Astrocyte (in vitro differentiated cells and primary cell): ENCODE measurements around the gene FADS2. TPM values are rescaled to one million over a fixed set of nuclear protein-coding genes. Genes with fewer than 3 reads are reported as not detected.

Source experiments
- DNase-seq: peaks from one replicate; pipeline ENCODE4 v3.0.0-alpha.2; 2010; ENCODE audit warnings: low read depth
- FAIRE-seq: peaks from 2 replicates; lab custom pipeline; 2011; peaks lifted over from hg19 to GRCh38; lab: Jason Lieb, UNC
- H2AFZ ChIP-seq: 2 replicates; pipeline ENCODE4 v1.6.0; 2012; ENCODE audit warnings: low read depth, low read length, inconsistent platforms
- H3K27ac ChIP-seq: 2 replicates; pipeline ENCODE4 v1.5.1; 2011; ENCODE audit warnings: low read depth, low read length, inconsistent platforms
- H3K27me3 ChIP-seq: 2 replicates; pipeline ENCODE4 v1.6.0; 2011; ENCODE audit warnings: low read length, inconsistent platforms; ENCODE audit not compliant: insufficient read depth
- H3K36me3 ChIP-seq: 2 replicates; pipeline ENCODE4 v1.5.1; 2011; ENCODE audit warnings: low read length, inconsistent platforms; ENCODE audit not compliant: insufficient read depth
- H3K4me1 ChIP-seq: 2 replicates; pipeline ENCODE4 v1.5.1; 2011; ENCODE audit warnings: low read length, inconsistent platforms; ENCODE audit not compliant: insufficient read depth
- H3K4me2 ChIP-seq: 2 replicates; pipeline ENCODE4 v1.6.0; 2012; ENCODE audit warnings: low read length, inconsistent platforms
- H3K4me3 ChIP-seq: 2 replicates; pipeline ENCODE4 v1.5.1; 2011; ENCODE audit warnings: low read depth, mild to moderate bottlenecking, low read length, inconsistent platforms; ENCODE audit not compliant: insufficient read depth
- H3K79me2 ChIP-seq: 2 replicates; pipeline ENCODE4 v1.6.0; 2012; ENCODE audit warnings: mild to moderate bottlenecking, low read length, inconsistent platforms; ENCODE audit not compliant: insufficient read depth
- H3K9ac ChIP-seq: 2 replicates; pipeline ENCODE4 v1.6.0; 2012; ENCODE audit warnings: mild to moderate bottlenecking, low read length, inconsistent platforms
- H3K9me3 ChIP-seq: 2 replicates; pipeline ENCODE4 v1.5.1; 2012; ENCODE audit warnings: low read depth, mild to moderate bottlenecking, low read length, inconsistent platforms; ENCODE audit not compliant: insufficient read depth
- H4K20me1 ChIP-seq: 2 replicates; pipeline ENCODE4 v1.6.0; 2012; ENCODE audit warnings: low read length, inconsistent platforms; ENCODE audit not compliant: insufficient read depth
- H3K27ac Mint-ChIP-seq: one replicate; pipeline ENCODE4 v1.8.0; 2021; ENCODE audit warnings: mild to moderate bottlenecking, mixed read lengths; ENCODE audit not compliant: unreplicated experiment
- H3K27me3 Mint-ChIP-seq: one replicate; pipeline ENCODE4 v1.8.0; 2021; ENCODE audit warnings: low read depth, mixed read lengths; ENCODE audit not compliant: unreplicated experiment
- H3K36me3 Mint-ChIP-seq: one replicate; pipeline ENCODE4 v1.8.0; 2021; ENCODE audit warnings: low read depth, mixed read lengths; ENCODE audit not compliant: unreplicated experiment
- H3K4me1 Mint-ChIP-seq: one replicate; pipeline ENCODE4 v1.8.0; 2021; ENCODE audit warnings: low read depth, mixed read lengths; ENCODE audit not compliant: unreplicated experiment
- H3K4me3 Mint-ChIP-seq: one replicate; pipeline ENCODE4 v1.8.0; 2021; ENCODE audit warnings: mild to moderate bottlenecking, moderate library complexity, mixed read lengths; ENCODE audit not compliant: unreplicated experiment
- H3K9me3 Mint-ChIP-seq: one replicate; pipeline ENCODE4 v1.8.0; 2021; ENCODE audit warnings: mild to moderate bottlenecking, mixed read lengths; ENCODE audit not compliant: unreplicated experiment
- CTCF ChIP-seq: IDR thresholded peaks from 2 replicates; pipeline ENCODE4 v1.5.1; 2011; ENCODE audit warnings: low read depth, mild to moderate bottlenecking, inconsistent platforms, low read length, moderate library complexity; ENCODE audit not compliant: insufficient read depth
- EZH2 ChIP-seq: IDR thresholded peaks from 2 replicates; pipeline ENCODE4 v1.6.1; 2012; ENCODE audit warnings: mild to moderate bottlenecking, low read length, inconsistent platforms; ENCODE audit not compliant: insufficient read depth
- total RNA-seq: library from RNA; stranded (reverse); gene quantifications from 2 replicates; pipeline ENCODE4 v1.2.1, GENCODE V29; 2021

The FADS2 gene
- total RNA-seq, 1 donor from 2014 or later = 287 TPM

GRCh38 chr11:61814247-61814957 lies 13.7 kb upstream of the FADS2 start:
- H3K27ac Mint-ChIP-seq = peak overlapping the region; percentile 95
- no peak for TF ChIP-seq CTCF
- TF ChIP-seq EZH2 = no peak
- peaks cover 11% of the 10 kb centered on the region for H3K79me2 ChIP-seq
- H3K4me3 Mint-ChIP-seq = peak overlapping the region; percentile 95
- H3K4me1 ChIP-seq = peaks cover 12% of the 10 kb centered on the region
- H3K36me3 Mint-ChIP-seq = peaks cover 12% of the 10 kb centered on the region
- peaks cover 13% of the 10 kb centered on the region for H3K36me3 ChIP-seq
- DNase-seq (peak; percentile 28), FAIRE-seq (no peak)
- peak overlapping the region; percentile 90 for H3K9ac ChIP-seq
- peak overlapping the region; percentile 74 for H3K27ac ChIP-seq
- no peaks in the 10 kb centered on the region for H3K9me3 ChIP-seq
- H3K4me2 ChIP-seq = peak overlapping the region; percentile 90
- H3K27me3 ChIP-seq = no peaks in the 10 kb centered on the region
- peaks cover 4% of the 10 kb centered on the region for H3K4me1 Mint-ChIP-seq
- no peaks in the 10 kb centered on the region for H3K27me3 Mint-ChIP-seq
- no peaks in the 10 kb centered on the region for H4K20me1 ChIP-seq
- peak overlapping the region; percentile 74 for H2AFZ ChIP-seq
- peak overlapping the region; percentile 69 for H3K4me3 ChIP-seq
- no peaks in the 10 kb centered on the region for H3K9me3 Mint-ChIP-seq

- Histone ChIP-seq H3K27ac (peak overlapping the region; percentile 85), H3K4me2 (peak overlapping the region; percentile 90), H3K27me3 (no peaks in the 10 kb centered on the region), H3K79me2 (peaks cover 11% of the 10 kb centered on the region), H3K9me3 (no peaks in the 10 kb centered on the region), H3K36me3 (peaks cover 7% of the 10 kb centered on the region), H4K20me1 (no peaks in the 10 kb centered on the region), H3K4me3 (peak overlapping the region; percentile 69), H3K9ac (peak overlapping the region; percentile 90), H3K4me1 (peaks cover 12% of the 10 kb centered on the region), H2AFZ (peak overlapping the region; percentile 82)
- peak overlapping the region; percentile 95 for H3K4me3 Mint-ChIP-seq
- peaks cover 12% of the 10 kb centered on the region for H3K36me3 Mint-ChIP-seq
- H3K27me3 Mint-ChIP-seq = no peaks in the 10 kb centered on the region
- no peak for TF ChIP-seq EZH2
- TF ChIP-seq CTCF = no peak
- peaks cover 6% of the 10 kb centered on the region for H3K4me1 Mint-ChIP-seq
- H3K27ac Mint-ChIP-seq = peak overlapping the region; percentile 95
- DNase-seq (peak; percentile 89), FAIRE-seq (no peak)
- no peaks in the 10 kb centered on the region for H3K9me3 Mint-ChIP-seq
Observed at GRCh38 chr11:61814958-61815789, 12.9 kb upstream of the FADS2 start.
